CD14-positive monocyte (primary cell): ENCODE results near the gene S100A13. TPM values are rescaled to one million over a fixed set of nuclear protein-coding genes. Genes with fewer than 3 reads are reported as not detected.

Experiments
- DNase-seq, 3 donors: peaks; one replicate each; pipeline ENCODE4 v3.0.0-alpha.2; 2011 to 2022
- H2AFZ ChIP-seq: 2 replicates; pipeline ENCODE4 v1.6.0; 2012; ENCODE audit warnings: mild to moderate bottlenecking, low read depth, low read length, inconsistent platforms; ENCODE audit not compliant: insufficient read depth, poor library complexity, severe bottlenecking
- H3K27ac ChIP-seq, 2 donors: 1 replicate in 1 of 2; 2 replicates in 1 of 2; pipeline ENCODE4 v1.5.1; 2012 to 2013; ENCODE audit warnings: low read length in 2 of 2, control low read depth in 1 of 2, inconsistent platforms in 1 of 2, low read depth in 1 of 2, mild to moderate bottlenecking in 1 of 2
- H3K27me3 ChIP-seq, 2 donors: one replicate each; pipeline versions ENCODE4 v1.6.0 to v1.6.1; 2011 to 2013; ENCODE audit warnings: low read length in 2 of 2; ENCODE audit not compliant: control insufficient read depth in 2 of 2, insufficient read depth in 2 of 2
- H3K36me3 ChIP-seq, 2 donors: replicated peaks in 1 of 2; 1 replicate in 1 of 2; 2 replicates in 1 of 2; pipeline versions ENCODE4 v1.5.1 to v1.6.1; 2012 to 2013; ENCODE audit warnings: low read length in 2 of 2, control low read depth in 1 of 2, inconsistent platforms in 1 of 2, mild to moderate bottlenecking in 1 of 2; ENCODE audit not compliant: insufficient read depth in 2 of 2, control insufficient read depth in 1 of 2
- H3K4me1 ChIP-seq, 2 donors: 1 replicate in 1 of 2; 2 replicates in 1 of 2; pipeline versions ENCODE4 v1.5.1 to v1.6.1; 2012 to 2013; ENCODE audit warnings: low read length in 2 of 2, control low read depth in 1 of 2, inconsistent platforms in 1 of 2, mild to moderate bottlenecking in 1 of 2, moderate library complexity in 1 of 2; ENCODE audit not compliant: insufficient read depth in 2 of 2, control insufficient read depth in 1 of 2
- H3K4me2 ChIP-seq: replicated peaks from 2 replicates; pipeline ENCODE3; 2012; ENCODE audit warnings: low read length, moderate library complexity, mild to moderate bottlenecking; ENCODE audit not compliant: poor library complexity, severe bottlenecking; ENCODE audit errors: extremely low read depth
- H3K4me3 ChIP-seq, 3 experiments: fragments of 200-600 bp in 1 of 3; sonication (generic) in 1 of 3; replicated peaks in 1 of 3; 1 replicate in 2 of 3; 2 replicates in 1 of 3; pipeline ENCODE4 v1.5.1; 2011 to 2013; ENCODE audit warnings: low read length in 3 of 3, mild to moderate bottlenecking in 3 of 3, control low read depth in 2 of 3, low read depth in 2 of 3, inconsistent platforms in 1 of 3, moderate library complexity in 1 of 3
- H3K79me2 ChIP-seq: 2 replicates; pipeline ENCODE4 v1.6.0; 2012; ENCODE audit warnings: mild to moderate bottlenecking, control low read depth, inconsistent platforms, low read length, moderate library complexity; ENCODE audit not compliant: insufficient read depth
- H3K9ac ChIP-seq: 2 replicates; pipeline ENCODE4 v1.6.0; 2017; ENCODE audit warnings: low read length, mild to moderate bottlenecking; ENCODE audit not compliant: insufficient read depth, poor library complexity, severe bottlenecking
- H3K9me3 ChIP-seq, 2 donors: replicated peaks in 1 of 2; 1 replicate in 1 of 2; 2 replicates in 1 of 2; pipeline versions ENCODE4 v1.5.1 to v1.6.1; 2012 to 2013; ENCODE audit warnings: low read length in 2 of 2, control low read depth in 1 of 2; ENCODE audit not compliant: control insufficient read depth in 1 of 2, insufficient read depth in 1 of 2
- H4K20me1 ChIP-seq: 2 replicates; pipeline ENCODE4 v1.6.0; 2012; ENCODE audit warnings: mild to moderate bottlenecking, low read length, control low read depth, moderate library complexity; ENCODE audit not compliant: insufficient read depth
- H3K27ac Mint-ChIP-seq, 7 donors: one replicate each; pipeline ENCODE4 v1.8.0; 2020; ENCODE audit warnings: mild to moderate bottlenecking in 7 of 7, mixed read lengths in 7 of 7, moderate library complexity in 6 of 7, inconsistent platforms in 2 of 7
- H3K27me3 Mint-ChIP-seq, 3 donors: one replicate each; pipeline ENCODE4 v1.8.0; 2021 to 2022; ENCODE audit warnings: low read depth in 3 of 3, mild to moderate bottlenecking in 3 of 3, mixed read lengths in 3 of 3, moderate library complexity in 3 of 3, inconsistent platforms in 1 of 3
- H3K36me3 Mint-ChIP-seq, 2 donors: one replicate each; pipeline ENCODE4 v1.8.0; 2020; ENCODE audit warnings: mixed read lengths in 2 of 2, inconsistent platforms in 1 of 2, mild to moderate bottlenecking in 1 of 2
- H3K4me1 Mint-ChIP-seq: one replicate; pipeline ENCODE4 v1.8.0; 2020; ENCODE audit warnings: mild to moderate bottlenecking, mixed read lengths
- H3K4me3 Mint-ChIP-seq, 2 donors: one replicate each; pipeline ENCODE4 v1.8.0; 2020; ENCODE audit warnings: mild to moderate bottlenecking in 2 of 2, mixed read lengths in 2 of 2, moderate library complexity in 1 of 2
- H3K9me3 Mint-ChIP-seq, 7 donors: one replicate each; pipeline ENCODE4 v1.8.0; 2020 to 2022; ENCODE audit warnings: mixed read lengths in 7 of 7, mild to moderate bottlenecking in 6 of 7, moderate library complexity in 6 of 7, inconsistent platforms in 2 of 7
- WGBS: methylation state at CpG from one replicate; pipeline ENCODE4 v1.1.5; 2013; ENCODE audit warnings: missing lambda C conversion rate; ENCODE audit not compliant: insufficient coverage; 5-methylcytosine and 5-hydroxymethylcytosine counted together
- intact Hi-C, 2 donors: fragments of 100-400 bp; cut with micrococcal nuclease; formaldehyde crosslinking; loops; one replicate each; pipeline versions ENCODE4 v1.15.0 to v1.15.1; 2023
- polyA plus RNA-seq, 3 donors: library from polyadenylated mRNA; depleted of rRNA in 1 of 3; unstranded in 2 of 3; stranded (reverse) in 1 of 3; fragments of 300-500 nt in 2 of 3; fragments of >200 nt in 1 of 3; fragmentation: Illumina TruSeq in 2 of 3; gene quantifications; 1 replicate in 2 of 3; 2 replicates in 1 of 3; pipeline ENCODE4 v1.2.3, GENCODE V29; 2012 to 2021
- TF ChIP-seq, protein P1 (sequence below): fragments of 200-600 bp; IDR thresholded peaks from one replicate; pipeline ENCODE4 v1.8.0; 2022; ENCODE audit warnings: antibody characterized with exemption, mild to moderate bottlenecking

S100A13 gene
- polyA plus RNA-seq, 3 donors = 2.5 to 13.9 (median 2.6) TPM

GRCh38 chr1:153662269-153662668 lies 35.0 kb upstream of the S100A13 start:
- no peak overlapping the region for H3K4me3 ChIP-seq
- intact Hi-C loops = no loop called here
- peaks cover 61 to 73% of the 10 kb centered on the region in 2 donors for H3K36me3 Mint-ChIP-seq
- peaks cover 15% of the 10 kb centered on the region for H3K4me1 Mint-ChIP-seq
- H3K27ac ChIP-seq = no peak overlapping the region
- H3K9me3 Mint-ChIP-seq = no peaks in the 10 kb centered on the region
- no CpG with 5 or more reads among the region's 2 CpGs for WGBS
- H2AFZ ChIP-seq = no peak overlapping the region
- TF ChIP-seq, protein P1, sequence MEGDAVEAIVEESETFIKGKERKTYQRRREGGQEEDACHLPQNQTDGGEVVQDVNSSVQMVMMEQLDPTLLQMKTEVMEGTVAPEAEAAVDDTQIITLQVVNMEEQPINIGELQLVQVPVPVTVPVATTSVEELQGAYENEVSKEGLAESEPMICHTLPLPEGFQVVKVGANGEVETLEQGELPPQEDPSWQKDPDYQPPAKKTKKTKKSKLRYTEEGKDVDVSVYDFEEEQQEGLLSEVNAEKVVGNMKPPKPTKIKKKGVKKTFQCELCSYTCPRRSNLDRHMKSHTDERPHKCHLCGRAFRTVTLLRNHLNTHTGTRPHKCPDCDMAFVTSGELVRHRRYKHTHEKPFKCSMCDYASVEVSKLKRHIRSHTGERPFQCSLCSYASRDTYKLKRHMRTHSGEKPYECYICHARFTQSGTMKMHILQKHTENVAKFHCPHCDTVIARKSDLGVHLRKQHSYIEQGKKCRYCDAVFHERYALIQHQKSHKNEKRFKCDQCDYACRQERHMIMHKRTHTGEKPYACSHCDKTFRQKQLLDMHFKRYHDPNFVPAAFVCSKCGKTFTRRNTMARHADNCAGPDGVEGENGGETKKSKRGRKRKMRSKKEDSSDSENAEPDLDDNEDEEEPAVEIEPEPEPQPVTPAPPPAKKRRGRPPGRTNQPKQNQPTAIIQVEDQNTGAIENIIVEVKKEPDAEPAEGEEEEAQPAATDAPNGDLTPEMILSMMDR = no peak
- no peaks in the 10 kb centered on the region for H3K27me3 ChIP-seq
- peaks cover 17 to 23% of the 10 kb centered on the region in 2 donors for H3K4me1 ChIP-seq
- no peak for DNase-seq
- H3K4me2 ChIP-seq = no peak overlapping the region
- H3K9me3 ChIP-seq = no peaks in the 10 kb centered on the region
- H3K27ac Mint-ChIP-seq = peak overlapping the region in 3 of 7 donors; percentile 37 to 65 (median 60)
- no peak overlapping the region for H3K4me3 Mint-ChIP-seq
- peaks cover 29% of the 10 kb centered on the region for H3K79me2 ChIP-seq
- H3K9ac ChIP-seq = no peak overlapping the region
- peaks cover 66 to 75% of the 10 kb centered on the region in 2 donors for H3K36me3 ChIP-seq
- H4K20me1 ChIP-seq = peaks cover 11% of the 10 kb centered on the region
- H3K27me3 Mint-ChIP-seq = no peaks in the 10 kb centered on the region

GRCh38 chr1:153661111-153661708 lies 33.9 kb upstream of the S100A13 start:
- peaks cover 11% of the 10 kb centered on the region for H4K20me1 ChIP-seq
- Mint-ChIP-seq H3K27me3 (no peaks in the 10 kb centered on the region), H3K9me3 (no peaks in the 10 kb centered on the region), H3K4me1 (peaks cover 15% of the 10 kb centered on the region), H3K36me3 (peaks cover 51 to 62% of the 10 kb centered on the region in 2 donors), H3K27ac (peak overlapping the region in 6 of 7 donors; percentile 13 to 58 (median 46)), H3K4me3 (no peak overlapping the region)
- no peaks in the 10 kb centered on the region for H3K9me3 ChIP-seq
- H3K4me2 ChIP-seq = no peak overlapping the region
- no peak overlapping the region for H3K4me3 ChIP-seq
- no peak overlapping the region for H2AFZ ChIP-seq
- TF ChIP-seq, protein P1 = no peak
- peaks cover 58 to 64% of the 10 kb centered on the region in 2 donors for H3K36me3 ChIP-seq
- no peak for DNase-seq
- WGBS = 82% methylated on average over 7 of the region's 9 CpGs
- peaks cover 26% of the 10 kb centered on the region for H3K79me2 ChIP-seq
- H3K27me3 ChIP-seq = no peaks in the 10 kb centered on the region
- no peak overlapping the region for H3K27ac ChIP-seq
- intact Hi-C loops = no loop called here
- H3K4me1 ChIP-seq = peaks cover 17 to 23% of the 10 kb centered on the region in 2 donors
- H3K9ac ChIP-seq = no peak overlapping the region
